Neural cell (in vitro differentiated cells): Measurements from ENCODE around the gene TMEM258. TPM values are rescaled to one million over a fixed set of nuclear protein-coding genes. Genes with fewer than 3 reads are reported as not detected.

Source experiments
- H2AFZ ChIP-seq: fragments of 200-600, 300-800 bp; sonication (generic), shearing (Covaris generic); 2 replicates; pipeline ENCODE4 v1.6.0; 2014; ENCODE audit warnings: low read depth, mild to moderate bottlenecking, antibody characterized with exemption, low read length, moderate library complexity
- H3F3A ChIP-seq: fragments of 200-600 bp; shearing (Covaris generic); 2 replicates; pipeline ENCODE4 v1.6.1; 2016; ENCODE audit warnings: mild to moderate bottlenecking, moderate library complexity, mixed read lengths, antibody characterized with exemption, low read length; ENCODE audit not compliant: insufficient read depth, poor library complexity, severe bottlenecking
- H3K27ac ChIP-seq: fragments of 200-600, 300-800 bp; sonication (generic), shearing (Covaris generic); 2 replicates; pipeline ENCODE4 v1.5.1; 2014; ENCODE audit warnings: mild to moderate bottlenecking, low read length, moderate library complexity
- H3K27me3 ChIP-seq: fragments of 300-800, 200-600 bp; sonication (generic), shearing (Covaris generic); 2 replicates; pipeline ENCODE4 v1.6.0; 2014; ENCODE audit warnings: mild to moderate bottlenecking, low read depth, low read length, moderate library complexity; ENCODE audit not compliant: insufficient read depth
- H3K36me3 ChIP-seq: fragments of 300-800, 200-600 bp; sonication (generic), shearing (Covaris generic); 2 replicates; pipeline ENCODE4 v1.5.1; 2014; ENCODE audit warnings: mild to moderate bottlenecking, antibody characterized with exemption, low read length, moderate library complexity; ENCODE audit not compliant: insufficient read depth
- H3K4me2 ChIP-seq: fragments of 300-800, 200-600 bp; sonication (generic), shearing (Covaris generic); 2 replicates; pipeline ENCODE4 v1.6.0; 2014; ENCODE audit warnings: mild to moderate bottlenecking, low read length
- H3K4me3 ChIP-seq: fragments of 300-800, 200-600 bp; sonication (generic), shearing (Covaris generic); 2 replicates; pipeline ENCODE4 v1.5.1; 2014; ENCODE audit warnings: mild to moderate bottlenecking, low read length, moderate library complexity
- H3K79me2 ChIP-seq: fragments of 200-600 bp; shearing (Covaris generic); replicated peaks from 2 replicates; pipeline ENCODE4 v1.6.0; 2014; ENCODE audit warnings: mild to moderate bottlenecking, low read length, moderate library complexity; ENCODE audit not compliant: insufficient read depth
- H3K9ac ChIP-seq: fragments of 300-800, 200-600 bp; sonication (generic), shearing (Covaris generic); 2 replicates; pipeline ENCODE4 v1.6.1; 2016; ENCODE audit warnings: mild to moderate bottlenecking, low read length, mixed read lengths
- H3K9me2 ChIP-seq: fragments of 200-600 bp; shearing (Covaris generic); 2 replicates; pipeline ENCODE4 v1.6.1; 2016; ENCODE audit warnings: mild to moderate bottlenecking, low read length, mixed read lengths; ENCODE audit not compliant: insufficient read depth
- H3K9me3 ChIP-seq: fragments of 200-600, 300-800 bp; sonication (generic), shearing (Covaris generic); 2 replicates; pipeline ENCODE4 v1.6.1; 2016; ENCODE audit warnings: mild to moderate bottlenecking, mixed run types, low read length, moderate library complexity, mixed read lengths
- H4K20me1 ChIP-seq: fragments of 200-600 bp; shearing (Covaris generic); 2 replicates; pipeline ENCODE4 v1.6.1; 2016; ENCODE audit warnings: mild to moderate bottlenecking, mixed run types; ENCODE audit not compliant: insufficient read depth
- EP300 ChIP-seq: fragments of 450-650 bp; conservative IDR thresholded peaks from 2 replicates; pipeline ENCODE4 v1.6.1; 2014; ENCODE audit warnings: antibody characterized with exemption, mild to moderate bottlenecking, moderate library complexity; ENCODE audit not compliant: poor library complexity, severe bottlenecking
- EZH2 ChIP-seq: fragments of 200-600, 300-800 bp; shearing (Covaris generic), sonication (generic); IDR thresholded peaks from 2 replicates; pipeline ENCODE4 v1.6.1; 2014; ENCODE audit warnings: antibody characterized with exemption, low read length, borderline replicate concordance, mild to moderate bottlenecking; ENCODE audit not compliant: insufficient read depth, poor library complexity, severe bottlenecking
- MXI1 ChIP-seq: fragments of 450-650 bp; conservative IDR thresholded peaks from 2 replicates; pipeline ENCODE4 v1.6.1; 2014; ENCODE audit warnings: antibody characterized with exemption, mild to moderate bottlenecking; ENCODE audit not compliant: poor library complexity, severe bottlenecking
- POLR2AphosphoS5 ChIP-seq: IDR thresholded peaks from 2 replicates; pipeline ENCODE4 v1.6.1; 2012
- RAD21 ChIP-seq: fragments of 450-650 bp; conservative IDR thresholded peaks from 2 replicates; pipeline ENCODE4 v1.6.1; 2014; ENCODE audit warnings: antibody characterized with exemption, mild to moderate bottlenecking, moderate library complexity
- SMC3 ChIP-seq: fragments of 450-650 bp; conservative IDR thresholded peaks from 2 replicates; pipeline ENCODE4 v1.6.1; 2014; ENCODE audit warnings: antibody characterized with exemption, mild to moderate bottlenecking, moderate library complexity; ENCODE audit not compliant: poor library complexity
- TAF1 ChIP-seq: IDR thresholded peaks from 2 replicates; pipeline ENCODE4 v1.6.1; 2012; ENCODE audit warnings: low read depth
- polyA plus RNA-seq: library from polyadenylated mRNA; depleted of rRNA; stranded (reverse); fragments of >200 nt; gene quantifications from 2 replicates; pipeline ENCODE4 v1.2.3, GENCODE V29; 2014
- TF ChIP-seq, protein P1 (sequence below): IDR thresholded peaks from 2 replicates; pipeline ENCODE4 v1.6.1; 2012; ENCODE audit warnings: borderline replicate concordance
- TF ChIP-seq, protein P2 (sequence below): fragments of 450-650 bp; IDR thresholded peaks from 2 replicates; pipeline ENCODE4 v1.5.1; 2014; ENCODE audit warnings: antibody characterized with exemption, mild to moderate bottlenecking, moderate library complexity; ENCODE audit not compliant: poor library complexity, severe bottlenecking

Gene TMEM258
- polyA plus RNA-seq, 1 donor from 2014 or later: 134 TPM

GRCh38 chr11:61795459-61795858 is 3.1 kb upstream of the TMEM258 start:
- TF ChIP-seq, protein P1, sequence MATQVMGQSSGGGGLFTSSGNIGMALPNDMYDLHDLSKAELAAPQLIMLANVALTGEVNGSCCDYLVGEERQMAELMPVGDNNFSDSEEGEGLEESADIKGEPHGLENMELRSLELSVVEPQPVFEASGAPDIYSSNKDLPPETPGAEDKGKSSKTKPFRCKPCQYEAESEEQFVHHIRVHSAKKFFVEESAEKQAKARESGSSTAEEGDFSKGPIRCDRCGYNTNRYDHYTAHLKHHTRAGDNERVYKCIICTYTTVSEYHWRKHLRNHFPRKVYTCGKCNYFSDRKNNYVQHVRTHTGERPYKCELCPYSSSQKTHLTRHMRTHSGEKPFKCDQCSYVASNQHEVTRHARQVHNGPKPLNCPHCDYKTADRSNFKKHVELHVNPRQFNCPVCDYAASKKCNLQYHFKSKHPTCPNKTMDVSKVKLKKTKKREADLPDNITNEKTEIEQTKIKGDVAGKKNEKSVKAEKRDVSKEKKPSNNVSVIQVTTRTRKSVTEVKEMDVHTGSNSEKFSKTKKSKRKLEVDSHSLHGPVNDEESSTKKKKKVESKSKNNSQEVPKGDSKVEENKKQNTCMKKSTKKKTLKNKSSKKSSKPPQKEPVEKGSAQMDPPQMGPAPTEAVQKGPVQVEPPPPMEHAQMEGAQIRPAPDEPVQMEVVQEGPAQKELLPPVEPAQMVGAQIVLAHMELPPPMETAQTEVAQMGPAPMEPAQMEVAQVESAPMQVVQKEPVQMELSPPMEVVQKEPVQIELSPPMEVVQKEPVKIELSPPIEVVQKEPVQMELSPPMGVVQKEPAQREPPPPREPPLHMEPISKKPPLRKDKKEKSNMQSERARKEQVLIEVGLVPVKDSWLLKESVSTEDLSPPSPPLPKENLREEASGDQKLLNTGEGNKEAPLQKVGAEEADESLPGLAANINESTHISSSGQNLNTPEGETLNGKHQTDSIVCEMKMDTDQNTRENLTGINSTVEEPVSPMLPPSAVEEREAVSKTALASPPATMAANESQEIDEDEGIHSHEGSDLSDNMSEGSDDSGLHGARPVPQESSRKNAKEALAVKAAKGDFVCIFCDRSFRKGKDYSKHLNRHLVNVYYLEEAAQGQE: no peak
- TF ChIP-seq EP300: no peak
- no peak for TF ChIP-seq POLR2AphosphoS5
- TF ChIP-seq EZH2: no peak
- TF ChIP-seq RAD21: no peak
- TF ChIP-seq TAF1: no peak
- no peaks in the 10 kb centered on the region for H3K27me3 ChIP-seq
- no peak overlapping the region for H2AFZ ChIP-seq
- H4K20me1 ChIP-seq: no peaks in the 10 kb centered on the region
- H3F3A ChIP-seq: no peaks in the 10 kb centered on the region
- H3K27ac ChIP-seq: no peak overlapping the region
- no peaks in the 10 kb centered on the region for H3K9me3 ChIP-seq
- no peaks in the 10 kb centered on the region for H3K9me2 ChIP-seq
- no peak overlapping the region for H3K9ac ChIP-seq
- peaks cover 29% of the 10 kb centered on the region for H3K79me2 ChIP-seq
- H3K36me3 ChIP-seq: no peaks in the 10 kb centered on the region
- H3K4me3 ChIP-seq: no peak overlapping the region
- no peak overlapping the region for H3K4me2 ChIP-seq

GRCh38 chr11:61794579-61794978 is 2.2 kb upstream of the TMEM258 start:
- H3K9me3 ChIP-seq: no peaks in the 10 kb centered on the region
- H3K9me2 ChIP-seq: no peaks in the 10 kb centered on the region
- TF ChIP-seq EP300 (no peak), SMC3 (no peak), TAF1 (no peak)
- no peak overlapping the region for H3K27ac ChIP-seq
- no peaks in the 10 kb centered on the region for H3F3A ChIP-seq
- no peak overlapping the region for H2AFZ ChIP-seq
- H4K20me1 ChIP-seq: no peaks in the 10 kb centered on the region
- no peak overlapping the region for H3K9ac ChIP-seq
- no peaks in the 10 kb centered on the region for H3K36me3 ChIP-seq
- H3K79me2 ChIP-seq: peaks cover 29% of the 10 kb centered on the region
- no peak overlapping the region for H3K4me2 ChIP-seq
- H3K27me3 ChIP-seq: no peaks in the 10 kb centered on the region
- no peak overlapping the region for H3K4me3 ChIP-seq

- Histone ChIP-seq H3K9ac (peak overlapping the region; percentile 92), H3K79me2 (peaks cover 29% of the 10 kb centered on the region), H3F3A (no peaks in the 10 kb centered on the region), H3K27me3 (no peaks in the 10 kb centered on the region), H3K4me2 (peak overlapping the region; percentile 90), H3K27ac (no peak overlapping the region), H3K9me3 (no peaks in the 10 kb centered on the region), H3K4me3 (peak overlapping the region; percentile 84), H3K9me2 (no peaks in the 10 kb centered on the region), H3K36me3 (no peaks in the 10 kb centered on the region), H2AFZ (no peak overlapping the region), H4K20me1 (no peaks in the 10 kb centered on the region)
- TF ChIP-seq, protein P1: no peak
- TF ChIP-seq TAF1 (no peak), RAD21 (no peak), MXI1 (no peak), EP300 (no peak), EZH2 (no peak), SMC3 (no peak), POLR2AphosphoS5 (no peak)
- TF ChIP-seq, protein P2, sequence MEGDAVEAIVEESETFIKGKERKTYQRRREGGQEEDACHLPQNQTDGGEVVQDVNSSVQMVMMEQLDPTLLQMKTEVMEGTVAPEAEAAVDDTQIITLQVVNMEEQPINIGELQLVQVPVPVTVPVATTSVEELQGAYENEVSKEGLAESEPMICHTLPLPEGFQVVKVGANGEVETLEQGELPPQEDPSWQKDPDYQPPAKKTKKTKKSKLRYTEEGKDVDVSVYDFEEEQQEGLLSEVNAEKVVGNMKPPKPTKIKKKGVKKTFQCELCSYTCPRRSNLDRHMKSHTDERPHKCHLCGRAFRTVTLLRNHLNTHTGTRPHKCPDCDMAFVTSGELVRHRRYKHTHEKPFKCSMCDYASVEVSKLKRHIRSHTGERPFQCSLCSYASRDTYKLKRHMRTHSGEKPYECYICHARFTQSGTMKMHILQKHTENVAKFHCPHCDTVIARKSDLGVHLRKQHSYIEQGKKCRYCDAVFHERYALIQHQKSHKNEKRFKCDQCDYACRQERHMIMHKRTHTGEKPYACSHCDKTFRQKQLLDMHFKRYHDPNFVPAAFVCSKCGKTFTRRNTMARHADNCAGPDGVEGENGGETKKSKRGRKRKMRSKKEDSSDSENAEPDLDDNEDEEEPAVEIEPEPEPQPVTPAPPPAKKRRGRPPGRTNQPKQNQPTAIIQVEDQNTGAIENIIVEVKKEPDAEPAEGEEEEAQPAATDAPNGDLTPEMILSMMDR: no peak
Observed at GRCh38 chr11:61793829-61794204, 1.4 kb upstream of the TMEM258 start.
